NCI-H345 (cell line): Measurements from ENCODE around the gene SAE1.
"Not testable (repeated sequence)": the region's sequence is repeated elsewhere in the genome, so short reads cannot be mapped to it uniquely, and the experiment has no call there.

Experiments used
- DNase-seq: peaks from one replicate; lab custom pipeline; 2025; lab: John Stamatoyannopoulos, UW

SAE1 gene

DNA sequence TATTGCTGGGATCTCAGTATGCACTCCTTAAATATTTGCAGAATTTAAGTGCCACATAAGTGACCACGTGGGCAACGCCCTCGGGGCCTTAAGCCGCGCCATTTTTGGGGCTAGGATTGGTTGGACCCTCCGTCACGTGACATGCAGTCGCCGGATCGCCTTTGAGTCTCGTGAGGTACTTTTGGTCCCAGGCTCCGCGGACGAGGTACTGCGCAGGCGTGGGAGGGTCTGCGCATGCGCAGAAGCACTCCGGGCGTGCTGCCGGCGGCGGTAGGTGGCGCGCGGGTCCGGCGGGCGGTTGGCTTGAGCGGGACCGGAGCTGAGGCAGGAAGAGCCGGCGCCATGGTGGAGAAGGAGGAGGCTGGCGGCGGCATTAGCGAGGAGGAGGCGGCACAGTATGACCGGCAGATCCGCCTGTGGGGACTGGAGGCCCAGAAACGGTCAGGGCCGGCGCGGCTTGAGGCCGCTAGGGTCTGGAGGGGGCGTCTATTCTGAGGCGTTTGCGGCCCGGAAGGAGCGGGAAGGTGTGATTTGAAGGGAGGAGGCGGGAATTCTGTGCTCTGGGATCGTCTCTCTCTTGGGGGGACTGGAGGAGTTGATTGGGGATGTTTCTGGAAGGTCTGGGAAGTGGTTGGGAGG lies at the start of gene SAE1:
Gene SAE1, plus strand, starts transcription at position 247 of the 639 bp plus-strand sequence. Its CDS starts 96 bp downstream, at position 343.
- DNase-seq, result peak; percentile 94

DNA sequence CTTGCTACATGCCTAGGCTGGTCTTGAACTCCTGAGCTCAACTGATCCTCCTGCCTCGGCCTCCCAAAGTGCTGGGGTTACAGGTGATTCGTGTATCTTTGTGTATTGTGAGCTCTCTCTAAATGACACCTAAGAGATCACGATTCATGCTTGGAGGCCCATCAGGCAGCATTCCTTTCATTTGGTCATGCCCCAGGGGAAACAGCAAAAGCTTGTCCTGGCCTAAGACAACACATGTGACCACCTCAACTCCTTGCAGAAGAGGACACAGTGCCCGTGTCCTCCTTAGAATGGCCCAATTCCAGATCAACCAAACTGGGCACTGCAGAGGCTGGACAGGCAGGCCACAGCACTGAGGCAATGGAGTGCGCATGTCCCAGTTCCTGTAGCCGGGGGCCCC lies 49.5 kb upstream of the SAE1 start:
- no peak for DNase-seq

DNA sequence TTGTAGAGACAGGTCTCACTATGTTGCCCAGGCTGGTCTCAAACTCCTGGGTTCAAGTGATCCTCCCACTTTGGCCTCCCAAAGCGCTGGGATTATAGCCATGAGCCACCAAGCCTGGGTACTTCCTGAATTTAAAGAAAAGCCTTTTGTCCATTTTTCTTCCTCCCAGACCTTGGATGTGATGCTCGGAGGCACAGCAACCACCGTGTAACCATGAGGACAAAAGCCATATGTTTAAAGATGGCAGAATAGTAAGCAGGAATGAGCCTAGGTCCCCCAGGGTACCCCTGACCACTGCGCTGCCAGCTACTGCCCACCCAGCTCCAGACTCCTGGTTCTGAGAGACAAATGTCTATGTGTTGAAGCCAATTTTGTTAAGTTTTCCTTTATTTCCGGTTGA lies 48.1 kb upstream of the SAE1 start:
- no peak for DNase-seq

DNA sequence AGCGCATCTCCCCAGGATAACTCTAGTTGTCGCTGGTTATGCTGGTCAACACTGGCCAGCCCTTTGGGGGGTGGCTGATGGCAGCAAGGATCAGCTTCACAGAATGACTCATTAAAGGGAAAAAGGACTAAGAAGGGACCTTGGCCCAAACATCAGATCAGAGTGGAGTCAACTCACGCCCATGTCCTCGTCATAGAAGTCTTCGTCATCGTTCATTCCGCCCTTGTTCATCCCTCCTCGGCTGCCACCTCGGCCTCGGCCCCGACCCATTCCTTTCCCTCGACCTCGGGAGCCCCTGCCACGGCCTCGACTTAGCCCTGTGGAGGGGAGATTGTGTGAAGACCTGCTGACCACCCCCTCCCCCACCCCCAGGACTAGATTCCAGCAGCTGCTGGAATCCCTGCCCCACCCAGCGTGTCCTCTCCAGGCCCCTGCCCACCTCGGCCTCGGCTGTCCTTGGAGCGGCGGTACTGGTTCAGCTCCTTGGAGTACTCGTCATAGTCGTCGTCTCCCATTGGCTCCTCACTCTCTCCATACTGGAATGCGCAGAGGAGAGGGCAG lies 45.7 kb upstream of the SAE1 start:
- DNase-seq, result no peak

DNA sequence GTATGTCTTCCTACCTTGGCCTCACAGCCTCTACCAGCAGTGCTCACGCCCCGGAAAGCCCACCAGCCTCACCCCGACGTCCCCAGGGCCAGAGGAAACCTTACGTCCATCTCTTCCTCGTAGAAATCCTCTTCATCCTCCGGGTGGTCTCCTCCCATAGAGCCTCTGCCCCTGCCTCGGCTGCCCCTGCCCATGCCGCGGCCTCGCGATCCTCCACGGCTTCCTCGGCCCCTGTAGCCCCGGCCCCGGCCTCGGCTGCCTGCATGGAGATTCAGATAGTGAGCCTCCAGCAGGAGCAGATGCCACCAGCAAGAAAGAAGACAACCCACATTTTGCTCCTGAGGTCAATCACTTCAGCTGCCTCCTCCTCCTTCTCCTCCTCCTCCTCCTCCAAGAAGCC lies 44.4 kb upstream of the SAE1 start:
- no peak for DNase-seq

DNA sequence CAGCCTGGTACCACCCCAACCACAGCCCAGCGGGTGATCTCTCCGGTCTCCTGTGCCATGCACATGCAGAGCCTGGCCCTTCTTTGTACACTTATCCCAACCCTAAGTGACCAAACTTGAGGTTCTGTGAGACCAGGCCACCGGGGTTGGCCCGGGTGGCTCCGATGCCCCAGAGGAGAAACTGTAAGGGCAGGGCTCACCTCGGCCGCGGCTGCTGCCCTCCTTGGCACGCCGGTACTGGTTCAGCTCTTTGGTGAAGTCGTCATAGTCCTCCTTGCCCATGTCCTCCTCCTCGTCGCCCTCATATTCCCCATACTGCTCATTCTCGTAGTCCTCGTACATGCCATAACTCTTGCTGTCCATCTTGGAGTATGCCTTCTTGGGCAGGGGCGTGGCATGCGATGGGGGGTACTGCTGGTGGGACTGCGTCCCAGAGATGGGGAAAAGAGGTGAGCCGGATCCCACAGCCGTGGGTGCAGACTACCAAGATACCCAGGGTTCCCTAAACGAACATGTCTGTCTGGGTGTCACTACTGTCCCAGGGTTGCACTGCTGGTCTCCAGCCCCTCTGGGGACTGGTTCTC lies 40.8 kb upstream of the SAE1 start:
- DNase-seq, result no peak

DNA sequence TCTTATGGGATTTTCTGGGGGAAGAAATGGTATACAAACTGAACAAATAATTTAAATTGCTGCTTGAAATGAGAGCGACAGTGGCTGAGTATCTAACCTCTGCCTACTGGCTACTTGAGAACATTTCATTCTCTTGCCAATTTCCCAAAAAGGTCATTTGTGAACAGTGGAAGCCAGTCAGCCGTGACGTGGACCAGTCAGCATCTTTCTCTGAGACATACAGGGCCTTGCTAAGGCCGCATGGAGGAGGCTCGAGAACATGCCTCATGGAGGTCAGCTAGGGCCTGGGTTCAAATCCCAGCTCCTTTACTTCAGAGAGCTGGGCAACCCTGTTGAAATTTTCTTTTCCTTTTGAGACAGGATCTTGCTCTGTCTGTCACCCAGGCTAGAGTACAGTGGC lies 37.4 kb upstream of the SAE1 start:
- no peak for DNase-seq

DNA sequence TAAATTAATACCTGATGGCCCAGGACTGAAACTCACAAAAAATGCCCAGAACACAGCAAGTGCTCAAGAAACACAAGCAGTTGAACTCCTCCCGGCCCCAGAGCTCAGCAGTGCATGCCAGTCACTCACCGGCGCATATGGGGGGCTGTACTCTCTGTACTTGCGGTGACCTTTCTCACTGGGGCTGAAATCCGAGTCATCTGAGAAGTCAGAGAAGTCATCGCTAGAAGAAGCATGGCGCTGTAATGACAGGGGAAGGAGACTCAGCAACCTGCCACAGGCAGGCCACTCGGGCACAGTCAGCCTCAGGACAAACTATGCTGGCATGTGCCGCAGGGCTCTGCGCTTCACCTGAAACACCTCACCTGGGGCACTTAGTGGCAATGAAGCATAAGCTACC lies 36.8 kb upstream of the SAE1 start:
- no peak for DNase-seq

DNA sequence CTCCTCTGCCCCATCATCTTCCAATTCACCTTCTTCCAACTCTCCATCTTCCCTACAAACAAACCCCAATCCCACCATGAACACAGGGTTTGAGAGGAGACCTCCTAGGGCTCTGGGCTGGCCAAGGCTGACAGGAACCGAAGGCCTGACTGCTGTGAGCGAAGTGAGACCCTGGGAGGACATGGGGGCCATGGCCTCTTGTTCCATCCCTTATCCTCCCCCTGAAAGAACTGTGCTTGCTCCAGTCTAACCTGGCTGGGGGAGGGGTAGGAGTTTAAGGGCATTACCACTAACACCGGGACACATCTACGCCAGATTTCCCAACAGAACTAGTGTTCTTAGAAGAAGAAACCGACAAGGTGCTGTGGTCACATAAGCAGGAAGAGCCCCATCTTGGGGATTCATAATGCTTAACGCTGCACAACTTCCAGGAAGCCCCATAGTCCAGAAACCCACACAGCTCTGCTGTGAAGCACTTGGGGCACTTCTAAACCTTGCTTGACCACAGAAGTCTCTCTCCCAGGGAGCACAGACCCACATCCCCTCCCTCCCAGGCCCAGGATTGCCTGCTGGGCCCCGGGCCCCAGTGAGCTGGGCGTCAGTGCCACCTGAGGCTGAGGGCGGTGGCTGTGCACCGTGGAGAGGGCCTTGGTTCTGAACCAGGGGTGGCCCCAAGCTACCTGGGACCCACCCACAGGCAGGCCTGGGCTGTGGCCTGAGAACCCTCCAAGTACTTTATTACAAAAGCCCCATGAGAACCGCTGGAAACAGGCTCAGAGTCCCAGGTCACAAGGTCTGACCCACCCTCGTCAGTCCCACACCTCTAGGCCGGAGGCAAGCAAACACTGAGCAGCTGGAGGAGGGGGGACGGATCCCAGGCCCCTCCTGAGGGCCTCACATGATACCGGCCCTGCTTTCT lies 35.8 kb upstream of the SAE1 start:
- no peak for DNase-seq

DNA sequence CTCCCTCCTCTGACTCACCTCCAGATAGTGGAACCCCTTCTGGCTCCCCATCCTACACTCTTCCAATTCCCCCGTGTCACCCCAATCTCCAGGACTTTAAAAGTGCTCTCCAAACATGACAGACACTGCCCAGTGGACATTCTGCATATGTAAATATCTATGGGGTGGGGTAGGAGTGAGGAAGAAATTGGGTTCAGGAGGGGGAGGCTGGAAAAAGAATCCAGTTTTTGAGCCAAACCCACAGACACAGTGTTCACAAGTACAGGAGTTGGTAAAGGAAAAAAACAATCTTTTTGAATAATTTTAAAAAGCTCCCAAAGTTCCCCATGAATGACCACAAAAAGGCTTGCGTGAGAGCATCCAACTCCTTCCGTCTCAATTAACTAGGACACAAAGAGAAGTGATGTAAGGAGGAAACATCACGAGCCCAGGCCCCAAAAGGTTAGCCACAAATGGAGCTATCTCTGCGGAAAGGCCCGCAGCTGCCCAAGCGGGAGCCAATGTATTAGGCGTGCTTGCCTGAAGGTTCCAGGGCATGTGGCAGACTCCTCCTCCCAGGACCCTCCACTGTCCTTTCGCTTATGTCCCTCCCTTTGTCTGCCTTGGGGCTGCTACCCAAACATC lies 35.0 kb upstream of the SAE1 start:
- no peak for DNase-seq

DNA sequence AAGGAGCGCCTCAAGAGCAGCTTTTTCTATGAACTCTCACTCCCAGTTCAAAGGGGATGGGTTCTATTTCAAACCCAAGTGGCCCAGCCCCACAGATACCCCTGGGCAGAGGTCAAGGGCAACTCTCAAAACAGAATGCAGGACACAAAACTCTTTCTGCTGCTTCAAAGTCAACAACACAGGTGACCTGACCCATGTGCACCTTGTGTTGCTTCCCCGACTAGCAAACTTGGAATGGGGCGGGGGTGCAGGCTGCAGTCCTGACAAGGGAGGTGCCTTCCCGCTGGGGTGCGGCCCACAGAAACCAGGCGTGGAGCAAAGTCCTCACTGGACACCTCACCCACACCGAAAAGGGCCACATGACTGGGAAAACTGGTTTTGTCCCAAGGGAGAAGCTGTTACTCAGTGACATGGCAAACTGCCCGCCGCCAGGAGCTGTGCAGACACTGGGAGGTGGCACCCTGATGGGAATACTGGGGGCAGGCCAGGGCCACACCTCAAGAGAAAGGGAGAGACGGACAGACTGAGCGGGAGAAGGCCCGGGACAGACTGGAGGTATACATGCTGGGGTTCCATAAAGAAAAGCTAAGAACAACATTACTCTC lies 34.4 kb upstream of the SAE1 start:
- peak; percentile 6 for DNase-seq

DNA sequence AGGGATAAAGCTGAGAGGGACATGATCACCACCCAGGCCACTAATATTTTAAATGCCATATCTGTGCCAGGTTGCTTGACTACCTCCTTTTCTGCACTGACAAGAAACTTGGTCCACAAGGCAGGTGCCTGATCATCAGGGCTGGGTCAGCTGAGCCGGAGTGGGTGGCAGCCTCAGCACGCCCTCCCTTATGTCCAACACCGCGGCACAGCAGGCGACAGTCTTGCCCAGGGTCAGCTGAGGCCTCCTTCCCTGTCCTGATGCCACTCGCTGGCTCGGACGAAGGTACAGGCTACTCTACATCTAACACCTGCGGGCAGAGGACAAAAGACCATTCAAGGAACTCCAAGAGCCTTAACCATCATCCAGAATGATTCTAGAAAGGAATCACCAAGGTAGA lies 33.9 kb upstream of the SAE1 start:
- DNase-seq, result no peak

DNA sequence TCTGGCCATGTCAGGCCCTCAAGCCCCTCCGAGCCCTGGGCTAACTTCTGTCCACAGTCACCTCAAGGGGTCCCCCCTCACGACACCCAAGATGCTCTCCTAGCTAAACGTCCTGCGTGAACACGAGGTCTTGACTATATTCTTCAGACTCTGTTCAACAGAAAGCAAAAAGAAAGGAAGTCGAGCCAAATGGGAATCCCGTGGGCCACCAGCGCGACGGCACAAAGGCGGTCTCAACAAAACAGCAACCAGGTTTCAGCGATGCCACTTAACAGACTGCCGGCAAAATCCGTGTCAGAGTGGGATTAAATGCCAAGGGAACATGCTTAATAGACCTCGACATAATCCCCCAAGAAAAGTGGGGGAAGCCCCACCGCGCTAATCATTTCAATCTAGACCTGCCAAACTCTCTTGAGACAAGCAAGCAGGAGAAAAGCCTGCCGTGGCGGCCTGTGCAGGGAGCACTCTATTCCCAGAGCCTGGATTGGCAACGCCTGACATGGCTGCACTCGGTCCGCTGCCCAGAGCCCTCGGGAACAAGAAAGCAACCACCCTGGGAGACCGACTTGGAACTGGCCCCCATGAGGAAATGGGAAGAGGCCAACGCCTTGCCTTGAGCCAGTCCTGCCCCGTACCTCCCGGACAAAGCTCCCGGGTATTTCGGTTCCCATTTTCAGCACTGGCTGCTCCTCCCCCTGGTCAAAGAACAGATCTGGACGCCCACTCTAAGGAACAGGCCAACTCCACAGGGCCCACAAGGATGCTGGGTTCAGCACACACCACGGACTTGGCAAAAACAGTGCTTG lies 33.0 kb upstream of the SAE1 start:
- DNase-seq, result no peak

DNA sequence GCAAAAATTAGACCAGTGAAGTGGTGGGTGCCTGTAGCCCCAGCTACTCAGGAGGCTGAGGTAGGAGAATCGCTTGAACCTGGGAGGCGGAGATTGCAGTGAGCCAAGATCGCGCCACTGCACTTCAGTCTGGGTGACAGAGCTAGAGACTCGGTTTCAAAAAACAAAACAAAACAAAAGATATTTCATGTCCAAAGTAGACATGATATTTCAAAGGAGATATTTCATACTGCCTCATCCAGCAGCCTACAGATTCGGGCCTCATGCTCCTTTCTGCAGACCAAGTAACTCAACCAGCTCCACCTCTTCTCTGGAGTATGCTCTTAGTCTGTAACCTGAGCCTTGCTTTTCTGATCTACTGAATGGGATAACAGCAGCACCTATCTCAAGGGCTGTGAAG lies 32.0 kb upstream of the SAE1 start:
- DNase-seq, result no peak

DNA sequence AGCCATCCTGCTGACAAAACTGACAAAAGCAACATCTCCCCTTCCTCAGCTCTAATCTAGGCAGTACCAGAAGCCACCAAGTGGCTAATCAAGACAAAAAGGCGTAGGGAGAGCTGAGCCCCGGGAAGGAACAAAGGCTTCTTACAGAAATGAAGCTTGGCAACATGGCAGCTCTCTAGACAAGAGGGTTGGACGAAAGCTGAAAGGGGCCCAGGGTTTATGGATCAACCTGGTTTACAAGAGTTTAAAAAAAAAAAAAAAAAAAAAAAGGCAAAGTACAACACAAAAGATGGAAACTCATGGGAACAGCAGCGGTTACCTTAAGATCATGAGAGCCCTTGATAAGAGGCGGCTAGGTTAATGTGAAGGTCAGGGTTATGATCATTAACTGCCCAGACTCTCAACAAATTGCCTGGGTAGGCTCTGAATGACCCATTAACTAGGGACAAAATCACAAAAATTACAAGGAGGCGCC lies 31.0 kb upstream of the SAE1 start:
- DNase-seq, result no peak

DNA sequence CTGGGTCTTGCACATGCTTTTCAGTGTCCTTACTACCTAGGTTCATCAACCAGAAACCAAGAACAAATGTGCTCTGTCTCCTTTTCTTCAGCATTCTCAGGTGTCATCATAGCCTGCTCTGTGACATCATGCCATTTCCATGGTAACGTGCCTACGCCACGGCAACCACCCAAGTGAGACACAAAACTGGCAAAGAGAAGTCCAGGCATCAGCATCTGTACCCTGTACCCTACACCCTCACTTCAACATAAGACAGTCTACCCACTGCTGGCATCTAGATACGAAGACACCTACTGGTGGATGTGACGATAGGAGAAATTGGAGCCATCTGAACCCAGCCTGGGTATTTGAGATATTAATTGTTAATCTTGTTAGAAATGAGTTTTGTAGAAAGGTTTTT lies 30.3 kb upstream of the SAE1 start:
- no peak for DNase-seq

DNA sequence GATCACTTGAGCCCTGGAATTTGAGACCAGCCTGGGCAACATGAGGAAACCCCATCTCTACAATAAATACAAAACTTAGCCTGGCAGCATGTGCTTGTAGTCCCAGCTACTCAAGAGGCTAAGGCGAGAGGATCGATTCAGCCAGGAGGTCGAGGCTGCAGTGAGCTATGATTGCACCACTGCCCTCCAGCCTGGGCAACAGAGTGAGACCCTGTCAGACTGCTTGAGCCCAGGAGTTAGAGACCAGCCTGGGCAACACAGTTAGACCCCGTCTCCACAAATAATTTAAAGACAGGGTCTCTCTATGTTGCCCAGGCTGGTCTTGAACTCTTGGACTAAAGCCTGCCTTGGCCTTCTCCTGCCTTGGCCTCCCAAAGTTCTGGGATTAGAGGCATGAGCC lies 29.5 kb upstream of the SAE1 start:
- DNase-seq, result not testable (repeated sequence)

DNA sequence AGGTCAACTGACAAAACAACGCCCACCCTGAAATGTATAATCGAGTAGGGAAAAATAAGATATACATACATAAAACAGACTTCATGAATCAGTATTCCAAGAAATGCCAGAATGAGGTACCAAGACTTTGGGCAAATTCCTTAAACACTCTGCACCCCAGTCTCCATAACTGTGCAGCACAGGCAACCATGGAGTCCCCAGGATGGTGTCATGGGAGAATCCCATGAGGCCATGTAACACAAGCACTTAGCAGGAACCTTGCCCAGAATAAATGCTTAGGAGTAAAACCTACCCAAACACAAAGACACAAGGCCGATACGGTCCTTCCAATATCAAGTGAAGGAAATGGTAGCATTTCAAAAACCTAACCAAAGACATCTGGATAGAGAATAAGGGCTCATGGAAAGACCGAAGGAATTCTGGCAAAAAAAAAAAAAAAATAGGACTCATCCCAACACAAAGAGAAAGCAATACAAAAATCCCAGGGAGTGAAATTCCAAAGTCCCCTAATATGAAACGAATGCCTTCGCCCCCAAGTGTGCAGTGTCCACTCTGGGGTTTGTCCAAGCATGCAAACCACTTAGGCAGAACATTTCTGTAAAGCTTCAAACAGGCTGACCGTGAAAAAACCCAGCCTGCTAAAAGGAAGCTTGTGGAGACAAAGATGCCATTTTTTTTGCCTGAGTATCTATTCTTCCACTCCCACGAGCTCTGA lies 28.1 kb upstream of the SAE1 start:
- DNase-seq, result no peak

DNA sequence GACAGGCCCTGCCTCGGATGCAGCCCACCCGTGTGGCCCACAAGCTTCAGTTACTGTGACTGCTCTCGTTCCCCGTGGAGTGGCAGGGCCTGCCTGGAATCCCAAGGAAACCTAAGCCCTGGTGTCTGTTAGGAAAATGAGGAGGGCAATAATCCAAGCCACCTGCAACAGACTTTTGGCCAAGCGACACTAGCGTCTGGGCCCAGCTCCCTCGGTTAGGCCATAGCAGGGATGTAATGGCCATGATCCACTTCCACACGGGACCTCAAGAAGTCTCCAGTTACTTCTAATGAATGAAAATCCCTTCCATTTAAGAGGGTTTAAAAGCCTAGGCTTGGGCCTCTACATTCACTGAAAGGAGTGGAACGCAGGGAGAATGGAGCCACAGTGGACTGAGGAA lies 26.0 kb upstream of the SAE1 start:
- no peak for DNase-seq

DNA sequence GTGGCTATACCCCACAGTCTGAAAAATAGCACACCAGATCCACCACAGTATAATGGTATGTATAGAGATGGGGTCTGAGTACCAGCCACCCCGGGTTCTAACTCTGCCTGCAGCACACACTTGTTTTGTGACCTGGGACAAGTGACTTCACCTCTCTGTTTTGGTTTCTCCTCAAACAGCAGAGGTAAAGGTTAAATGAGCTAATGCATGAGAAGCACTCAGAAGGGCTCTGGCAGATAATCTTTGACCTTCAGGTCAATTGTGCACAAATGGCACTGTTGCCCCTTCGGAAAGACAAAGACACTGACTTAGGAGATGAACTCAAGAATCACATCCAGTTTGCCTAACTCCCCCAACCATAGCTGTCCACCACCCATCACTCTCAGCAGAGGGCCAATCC lies 24.8 kb upstream of the SAE1 start:
- DNase-seq, result no peak
